ENCODE results near the gene FAM221A.
"Not testable (repeated sequence)": the region's sequence is repeated elsewhere in the genome, so short reads cannot be mapped to it uniquely, and the experiment has no call there.

Gene FAM221A

GRCh38 chr7:23700046-23700445, 20.0 kb downstream of the FAM221A start:
- no peak for DNase-seq

DNA sequence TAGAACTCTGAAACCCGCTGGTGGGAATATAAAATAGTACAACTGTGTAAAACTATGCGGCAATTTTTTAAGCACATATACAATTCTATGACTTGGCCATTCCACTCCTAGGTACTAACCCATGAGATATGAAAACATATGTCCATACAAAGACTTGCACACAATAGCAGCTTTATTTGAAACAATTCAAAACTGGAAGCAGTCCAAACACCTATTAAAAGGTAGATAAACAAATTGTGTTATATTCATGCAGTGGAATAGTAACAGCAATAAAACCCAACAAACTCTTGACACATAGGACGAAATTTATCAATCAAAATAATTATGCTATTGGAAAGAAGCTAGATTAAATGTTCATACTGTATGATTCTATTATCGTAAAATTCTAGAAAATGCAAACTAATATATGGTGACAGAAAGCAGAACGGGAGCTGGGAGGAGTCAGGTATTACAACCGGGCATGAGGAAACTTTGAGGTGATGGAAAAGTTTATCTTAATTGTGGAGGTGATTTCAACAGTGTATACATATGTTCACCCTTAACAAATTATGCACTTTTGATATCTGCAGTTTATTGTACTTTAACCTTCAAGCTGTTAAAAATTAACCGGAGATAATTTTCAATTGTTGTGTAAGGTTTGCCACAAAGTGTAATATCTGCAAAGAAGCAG, 29.2 kb downstream of the FAM221A start:
- no peak for DNase-seq

DNA sequence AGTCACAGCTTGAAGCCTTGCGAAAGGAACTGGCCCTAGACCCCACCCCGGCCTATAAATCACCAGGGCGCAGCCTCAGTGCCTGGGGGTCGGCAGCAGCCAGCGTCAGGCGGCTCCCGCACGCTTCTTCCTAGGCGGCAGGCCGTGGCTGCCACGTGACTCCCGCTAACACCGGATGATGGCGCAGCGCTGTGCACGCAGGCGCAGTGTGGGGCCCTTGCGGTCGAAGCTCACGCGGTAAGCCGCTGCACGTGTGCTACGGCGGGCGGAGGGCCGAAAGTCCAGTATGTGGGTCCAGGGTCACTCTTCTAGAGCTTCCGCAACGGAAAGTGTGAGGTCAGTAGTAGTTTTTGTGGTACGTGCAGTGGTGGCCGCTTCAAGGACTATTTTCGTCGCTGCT, 30.0 kb downstream of the FAM221A start, which contains the start of gene STK31:
Gene STK31 (plus strand): TSS at position 220 of the 400 bp plus-strand sequence. CDS start 67 bp downstream, at position 287.
- no peak for DNase-seq

DNA sequence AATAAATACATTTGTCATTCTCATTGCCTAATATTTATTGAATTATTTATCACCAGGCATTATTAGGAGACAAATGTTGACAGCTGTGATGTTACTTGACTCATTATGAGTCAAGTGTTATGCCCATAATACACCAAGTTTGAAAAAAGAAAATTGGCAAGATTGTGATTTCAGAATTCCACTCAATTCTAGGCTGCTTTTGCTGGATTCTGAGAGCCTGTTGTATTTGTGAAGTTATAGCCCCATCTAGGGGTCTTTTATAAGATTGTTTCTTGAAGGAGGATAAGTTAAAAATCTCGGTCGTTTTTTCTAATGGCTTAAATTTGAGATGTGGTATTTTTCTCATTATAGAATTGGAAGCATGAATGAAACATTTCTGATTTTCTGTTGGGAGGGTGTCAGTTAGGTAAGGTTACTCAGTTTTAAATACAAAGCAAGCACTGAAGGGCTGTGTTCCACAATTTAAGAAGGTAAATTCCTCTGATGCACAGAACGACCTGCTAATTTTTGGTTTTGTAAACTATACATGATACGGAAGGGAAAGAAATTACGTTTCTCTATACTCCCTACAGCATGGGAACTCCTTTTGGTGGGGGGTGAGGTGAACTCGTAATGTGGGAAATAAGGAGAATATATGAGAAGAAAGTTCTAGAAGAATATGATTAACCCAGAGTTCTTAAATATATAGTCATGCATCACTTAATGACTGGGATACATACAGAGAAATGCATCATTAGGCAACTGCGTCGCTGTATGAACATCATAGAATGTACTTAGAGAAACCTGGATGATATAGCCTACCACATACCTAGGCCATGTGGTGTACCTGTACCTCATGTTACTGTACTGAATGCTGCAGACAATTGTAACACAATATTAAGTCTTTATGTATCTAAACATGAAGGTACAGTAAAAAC, 32.6 kb downstream of the FAM221A start:
- peak in 2 of 58 donors; percentile 13 to 43 for DNase-seq

DNA sequence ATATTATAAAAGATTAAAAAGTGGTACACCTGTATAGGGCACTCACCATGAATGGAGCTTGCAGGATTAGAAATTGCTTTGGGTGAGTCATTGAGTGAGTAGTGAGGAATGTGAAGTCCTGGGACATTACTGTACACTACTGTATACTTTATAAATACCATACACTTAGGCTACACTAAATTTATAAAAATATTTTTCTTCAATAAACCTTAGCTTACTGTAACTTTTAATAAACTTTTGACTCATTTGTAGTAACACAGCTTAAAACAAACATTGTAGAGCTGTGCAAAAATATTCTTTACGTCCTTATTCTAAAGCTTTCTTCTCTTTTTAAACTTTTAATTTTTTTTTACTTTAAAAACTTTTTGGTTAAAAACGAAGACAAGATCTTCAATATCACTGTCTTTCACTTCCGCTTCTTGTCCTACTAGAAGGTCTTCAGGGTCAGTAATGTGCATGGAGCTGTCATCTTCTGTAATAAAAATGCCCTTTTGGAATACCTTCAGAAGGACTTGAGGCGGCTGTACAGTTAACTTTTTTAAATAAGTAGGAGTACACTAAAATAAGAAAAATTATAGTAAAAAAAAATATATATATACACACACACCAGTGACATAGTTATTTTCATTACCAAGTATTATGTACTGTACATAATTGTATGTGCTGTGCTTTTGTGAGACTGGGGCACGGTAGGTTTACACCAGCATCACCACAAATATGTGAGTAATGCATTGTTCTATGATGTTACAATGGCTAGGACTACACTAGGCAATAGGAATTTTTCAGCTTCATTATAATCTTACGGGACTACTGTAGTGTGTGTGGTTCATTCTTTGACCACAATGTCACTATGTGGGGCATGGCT, 33.5 kb downstream of the FAM221A start:
- DNase-seq, result no peak

DNA sequence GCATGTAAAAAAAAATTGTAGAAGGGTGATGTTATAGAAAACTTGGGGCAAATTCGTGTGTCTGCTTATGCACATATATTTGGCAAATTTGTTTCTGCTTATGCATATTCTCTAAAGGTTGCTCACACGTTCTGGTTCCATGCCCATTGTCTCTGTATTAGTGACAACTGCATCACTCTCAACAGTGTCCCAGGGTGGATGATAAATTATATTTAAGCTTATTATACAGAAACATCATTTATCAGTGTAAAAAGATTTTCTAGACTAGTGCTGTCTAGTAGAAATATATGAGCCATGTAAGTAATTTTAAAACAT, 34.1 kb downstream of the FAM221A start:
- no peak for DNase-seq

DNA sequence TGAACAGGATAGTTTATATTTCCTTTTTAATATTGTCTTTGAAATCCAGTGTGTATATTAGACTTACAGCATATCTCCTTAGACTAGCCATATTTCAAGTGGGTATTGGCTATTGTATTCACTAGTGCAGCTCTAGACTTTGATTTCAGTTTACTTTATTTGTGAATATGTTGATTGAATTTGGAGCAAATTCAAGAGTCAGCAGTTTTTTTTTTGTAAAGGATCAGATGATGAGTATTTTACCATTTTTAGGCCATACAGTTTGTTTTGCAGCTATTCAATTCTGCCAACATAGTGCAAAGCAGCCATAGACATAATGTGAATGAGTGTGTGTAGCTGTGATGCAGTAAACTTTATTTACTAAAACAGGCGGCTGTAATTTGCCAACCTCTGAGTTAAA, 34.6 kb downstream of the FAM221A start:
- no peak for DNase-seq

DNA sequence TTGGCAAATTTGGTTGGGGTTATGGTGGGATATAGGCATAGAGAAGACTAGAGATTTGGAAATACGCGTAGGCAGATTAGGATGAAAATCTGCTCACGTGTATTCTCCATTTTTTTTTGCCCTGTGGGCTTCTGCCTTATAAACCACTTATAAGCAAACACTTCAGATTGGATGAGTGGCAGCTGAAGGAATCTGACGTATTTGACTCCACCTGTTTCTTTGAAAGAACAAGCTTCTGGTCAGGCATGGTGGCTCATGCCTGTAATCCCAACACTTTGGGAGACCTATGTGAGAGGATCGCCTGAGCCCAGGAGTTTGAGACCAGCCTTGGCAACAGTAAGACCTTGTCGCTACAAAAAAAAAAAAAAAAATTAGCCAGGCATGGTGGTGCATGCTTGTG, 35.1 kb downstream of the FAM221A start:
- no peak for DNase-seq

DNA sequence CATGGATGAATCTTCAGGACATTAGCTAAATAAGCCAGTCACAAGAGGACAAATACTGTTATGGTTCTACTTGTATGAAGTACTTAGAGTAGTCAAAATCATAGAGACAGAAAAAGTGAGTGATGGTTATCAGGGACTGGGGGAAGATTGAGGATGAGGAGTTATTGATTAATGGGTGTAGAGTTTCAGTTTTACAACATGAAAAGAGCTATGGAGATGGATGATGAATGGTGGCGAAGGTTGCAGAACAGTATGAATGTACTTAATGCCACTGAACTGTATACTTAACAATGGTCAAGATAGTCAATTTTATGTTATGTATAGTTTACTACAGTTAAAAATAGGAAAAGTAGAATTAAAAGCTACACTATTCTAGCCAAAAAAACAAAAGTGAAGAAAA, 37.8 kb downstream of the FAM221A start:
- no peak for DNase-seq

- DNase-seq, result no peak
Observed at GRCh38 chr7:23721456-23721855, 41.5 kb downstream of the FAM221A start.

DNA sequence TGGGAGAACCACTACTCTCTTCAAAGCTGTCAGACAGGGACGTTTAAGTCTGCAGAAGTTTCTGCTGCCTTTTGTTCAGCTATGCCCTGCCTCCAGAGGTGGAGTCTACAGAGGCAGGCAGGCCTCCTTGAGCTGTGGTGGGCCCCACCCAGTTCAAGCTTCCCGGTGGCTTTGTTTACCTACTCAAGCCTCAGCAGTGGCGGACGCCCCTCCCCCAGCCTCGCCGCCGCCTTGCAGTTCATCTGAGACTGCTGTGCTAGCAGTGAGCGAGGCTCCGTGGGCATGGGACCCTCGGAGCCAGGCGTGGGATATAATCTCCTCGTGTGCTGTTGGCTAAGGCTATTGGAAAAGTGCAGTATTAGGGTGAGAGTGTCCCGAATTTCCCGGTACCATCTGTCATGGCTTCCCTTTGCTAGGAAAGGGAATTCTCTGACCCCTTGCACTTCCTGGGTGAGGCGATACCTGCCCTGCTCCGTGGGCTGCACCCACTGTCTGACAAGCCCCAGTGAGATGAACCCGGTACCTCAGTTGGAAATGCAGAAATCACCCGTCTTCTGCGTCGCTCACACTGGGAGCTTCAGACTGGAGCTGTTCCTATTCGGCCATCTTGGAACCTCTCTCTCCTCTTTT, 42.7 kb downstream of the FAM221A start:
- not testable (repeated sequence) for DNase-seq

DNA sequence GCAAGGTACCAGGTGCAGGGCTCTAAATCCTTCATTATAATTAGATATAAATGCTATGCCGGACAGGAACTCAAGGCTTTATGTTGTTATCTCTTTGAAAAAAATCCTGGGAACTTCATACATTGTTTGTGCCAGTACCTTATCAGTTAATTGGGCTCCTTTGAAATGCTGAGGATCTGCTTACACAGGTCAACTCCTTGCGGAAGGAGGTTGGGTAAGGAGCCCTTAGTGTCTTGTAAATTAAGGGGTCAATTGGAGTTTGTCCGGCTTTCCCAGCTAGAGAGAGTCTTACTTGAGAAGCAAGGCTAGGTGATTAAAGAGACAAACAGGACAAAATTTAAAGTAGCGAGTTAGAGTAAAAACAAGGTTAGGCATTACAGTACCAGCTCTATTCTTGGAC, 44.1 kb downstream of the FAM221A start:
- DNase-seq, result not testable (repeated sequence)

DNA sequence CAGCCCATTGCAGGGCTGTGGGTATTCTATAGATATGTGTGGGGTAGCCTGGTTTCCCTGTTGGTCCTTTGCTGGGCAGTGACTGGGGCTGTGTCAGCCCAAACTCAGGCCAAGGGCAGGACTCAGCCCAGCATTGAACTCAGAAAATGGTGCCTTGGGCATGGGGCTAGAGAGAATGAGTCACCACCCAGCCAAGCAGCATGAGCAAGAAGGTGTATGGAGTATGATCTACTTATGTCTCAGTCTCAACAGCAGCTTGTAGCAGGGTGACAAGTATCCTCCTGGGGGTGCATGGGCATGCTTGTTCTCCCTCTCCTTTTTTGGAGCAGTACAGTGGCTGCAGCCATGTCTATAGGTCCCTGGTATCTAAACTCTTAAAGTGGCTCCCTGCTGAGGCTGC, 62.1 kb downstream of the FAM221A start:
- no peak for DNase-seq

- DNase-seq, result no peak
Observed at GRCh38 chr7:23743226-23743625, 63.2 kb downstream of the FAM221A start.

- no peak for DNase-seq
Observed at GRCh38 chr7:23746629-23747028, 66.6 kb downstream of the FAM221A start.

GRCh38 chr7:23751852-23752251, 71.9 kb downstream of the FAM221A start:
- no peak for DNase-seq
